Activated effector memory CD4-positive, alpha-beta T cell treated with Interleukin-2 at 50 U/mL for 16 hours (primary cell): ENCODE results near the gene TERT.
"Not testable (repeated sequence)": the region's sequence is repeated elsewhere in the genome, so short reads cannot be mapped to it uniquely, and the experiment has no call there.

ENCODE experiments used
- DNase-seq: peaks from one replicate; pipeline ENCODE4 v3.0.0-alpha.2; 2020

TERT gene

DNA sequence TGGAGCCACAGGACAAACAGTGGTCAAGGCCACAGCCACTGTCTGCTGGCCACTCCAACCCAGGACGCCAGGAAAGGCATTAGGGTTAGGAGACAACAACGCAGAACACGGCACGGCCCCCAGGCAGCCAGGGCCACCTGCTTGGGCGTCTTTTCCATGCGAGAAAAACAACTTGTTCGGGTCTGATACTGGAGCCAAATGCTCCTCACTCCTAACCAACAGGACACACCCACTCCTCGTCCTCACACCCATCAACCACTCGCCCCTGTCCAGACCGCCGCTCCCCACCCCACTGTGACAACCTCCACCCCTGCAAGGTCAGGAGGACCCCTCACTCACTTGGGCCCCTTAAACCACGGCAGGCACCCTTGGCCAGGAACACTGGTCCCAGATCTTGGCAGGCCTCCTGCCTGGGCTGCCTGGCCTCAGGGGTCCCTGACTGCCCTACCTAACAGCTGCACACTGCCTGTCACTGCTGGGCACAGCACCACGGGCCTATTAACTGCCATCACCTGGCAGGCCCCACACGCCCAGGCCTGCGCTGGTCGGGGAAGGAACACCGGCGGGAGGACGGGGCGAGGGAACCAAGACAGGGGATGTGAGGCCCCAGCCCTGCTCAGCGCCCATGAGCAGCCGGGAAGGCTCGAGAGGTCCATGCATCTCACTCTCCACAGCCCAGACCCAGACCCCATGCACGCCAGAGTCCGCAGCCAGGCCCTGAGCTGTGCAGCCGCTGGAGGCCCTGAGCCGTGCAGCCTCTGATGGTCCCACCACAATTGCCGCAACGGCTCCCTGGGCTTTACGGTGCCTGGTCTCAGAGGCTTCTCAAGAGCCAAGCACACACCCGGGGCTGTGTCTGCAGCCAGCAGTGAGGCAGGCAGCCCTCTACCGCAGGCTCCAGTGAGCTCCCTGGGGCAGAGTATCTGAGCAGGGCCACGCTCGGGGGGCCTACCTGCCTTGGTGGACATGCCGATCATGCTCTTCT lies 36.3 kb upstream of the TERT start:
- DNase-seq, result no peak

GRCh38 chr5:1330146-1330846 lies 35.4 kb upstream of the TERT start:
- DNase-seq, result no peak

DNA sequence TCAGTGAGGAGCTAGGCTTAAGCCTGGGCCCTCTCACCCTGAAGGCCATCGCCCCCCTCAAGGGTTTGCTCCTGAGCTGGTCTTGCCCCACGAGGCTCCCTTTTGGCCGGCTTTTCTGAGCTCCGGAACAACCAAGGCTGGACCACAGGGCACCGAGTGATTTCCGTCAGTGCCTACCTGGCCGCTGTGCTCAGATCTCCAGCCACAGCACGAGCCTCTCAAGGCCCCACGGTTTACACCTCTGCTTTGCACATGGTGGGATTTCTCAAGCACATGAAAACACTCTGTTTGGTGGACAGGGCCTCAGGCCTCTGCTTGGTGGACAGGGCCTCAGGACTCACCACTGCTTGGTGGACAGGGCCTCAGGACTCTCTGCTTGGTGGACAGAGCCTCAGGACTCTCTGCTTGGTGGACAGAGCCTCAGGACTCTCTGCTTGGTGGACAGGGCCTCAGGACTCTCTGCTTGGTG lies 34.3 kb upstream of the TERT start:
- no peak for DNase-seq

- DNase-seq, result not testable (repeated sequence)
Measured at GRCh38 chr5:1328237-1329110, 33.6 kb upstream of the TERT start.

- not testable (repeated sequence) for DNase-seq
Measured at GRCh38 chr5:1326901-1327756, 32.3 kb upstream of the TERT start.

DNA sequence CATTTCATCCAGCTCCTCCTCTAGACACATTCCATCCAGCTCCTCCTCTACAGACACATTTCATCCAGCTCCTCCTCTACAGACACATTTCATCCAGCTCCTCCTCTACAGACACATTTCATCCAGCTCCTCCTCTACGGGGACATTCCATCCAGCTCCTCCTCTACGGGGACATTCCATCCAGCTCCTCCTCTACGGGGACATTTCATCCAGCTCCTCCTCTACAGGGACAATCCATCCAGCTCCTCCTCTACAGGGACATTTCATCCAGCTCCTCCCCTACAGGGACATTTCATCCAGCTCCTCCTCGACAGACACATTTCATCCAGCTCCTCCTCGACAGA lies 31.6 kb upstream of the TERT start:
- DNase-seq, result not testable (repeated sequence)

GRCh38 chr5:1325870-1326531 lies 31.1 kb upstream of the TERT start:
- DNase-seq, result no peak

DNA sequence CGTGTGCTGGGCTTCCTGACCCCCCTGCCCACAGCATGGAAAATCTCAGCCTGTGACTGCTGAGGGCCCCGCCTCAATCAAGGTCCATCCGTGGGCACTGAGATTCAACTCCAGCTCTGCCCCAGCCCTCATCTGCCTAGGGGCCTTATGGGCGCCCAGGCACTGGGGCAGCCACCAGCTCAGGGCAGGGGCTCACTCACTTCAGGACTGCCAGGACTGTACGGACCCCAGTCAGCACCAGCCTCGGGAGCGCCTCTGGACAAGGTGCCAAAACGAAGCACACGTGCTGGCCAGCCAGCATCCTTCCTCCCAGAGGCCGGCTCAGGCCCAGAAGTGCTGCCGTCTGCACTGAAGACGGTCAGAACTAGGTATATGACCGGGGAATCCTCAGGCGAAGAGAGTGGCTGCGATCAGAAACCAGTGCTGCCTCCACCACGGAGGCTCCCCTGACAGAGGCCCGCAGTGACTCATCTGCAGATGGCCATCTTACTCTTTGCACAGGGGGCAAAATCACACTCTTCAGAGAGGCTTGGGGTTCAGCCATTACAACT lies 30.4 kb upstream of the TERT start:
- DNase-seq, result no peak

DNA sequence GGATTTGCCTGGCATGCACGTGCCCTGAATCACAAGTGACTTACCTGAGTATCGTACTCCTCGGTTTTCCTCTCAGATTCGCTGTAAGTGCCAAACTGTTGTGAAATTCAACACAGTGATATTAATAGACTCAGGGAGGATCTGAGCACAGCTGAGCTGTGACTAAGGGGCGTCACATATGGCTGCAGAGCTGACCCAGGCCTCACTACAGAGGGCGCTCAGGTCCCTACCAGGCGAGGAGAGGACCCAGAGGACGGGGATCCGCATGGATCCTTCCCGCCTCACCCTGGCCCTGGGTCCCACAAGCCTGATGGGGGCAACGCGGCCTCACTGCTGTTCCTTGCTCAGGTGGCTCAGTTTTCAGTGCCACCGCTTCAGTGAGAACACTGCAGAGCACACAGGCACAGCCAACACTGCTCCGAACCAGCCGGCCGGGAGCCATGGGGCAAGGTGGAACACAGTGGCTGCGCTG lies 29.9 kb upstream of the TERT start:
- DNase-seq, result no peak

DNA sequence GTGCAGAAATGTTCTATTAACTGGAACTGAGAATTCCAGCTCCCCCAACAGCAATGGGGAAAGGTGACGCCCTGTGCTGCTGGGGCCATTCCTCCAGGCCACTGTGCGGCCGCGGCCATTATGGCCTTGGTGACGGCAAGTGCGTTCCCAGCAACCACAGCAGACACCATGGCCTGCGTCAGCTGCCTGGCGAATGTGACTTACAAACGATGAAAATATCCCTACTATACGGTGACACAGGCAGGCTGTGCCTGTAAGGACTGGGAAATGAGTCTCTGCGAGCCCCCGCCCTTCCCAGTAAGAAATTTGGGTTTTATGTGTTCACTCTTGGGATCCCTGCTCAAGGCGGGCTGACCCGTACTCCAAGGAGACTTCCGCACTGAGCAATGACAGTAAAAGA lies 29.4 kb upstream of the TERT start:
- no peak for DNase-seq

DNA sequence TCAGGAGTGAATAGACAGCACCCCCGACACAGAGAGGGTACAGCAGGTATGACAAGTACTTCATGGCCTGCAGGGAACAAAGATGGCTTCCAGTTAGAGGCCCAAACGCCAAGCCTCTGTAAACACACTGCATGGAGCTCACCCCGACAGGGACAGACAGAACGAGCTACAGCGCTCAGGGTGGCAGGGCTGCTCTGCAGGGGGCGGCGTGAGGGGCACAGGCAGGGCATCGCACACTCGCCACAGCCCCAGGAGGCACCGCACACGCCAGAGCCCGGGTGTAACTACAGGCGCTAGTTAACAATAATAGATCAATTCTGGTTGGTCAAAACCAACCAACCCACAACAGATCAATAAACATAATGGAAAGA lies 28.9 kb upstream of the TERT start:
- DNase-seq, result no peak

GRCh38 chr5:1322955-1323802 lies 28.3 kb upstream of the TERT start:
- DNase-seq, result no peak

DNA sequence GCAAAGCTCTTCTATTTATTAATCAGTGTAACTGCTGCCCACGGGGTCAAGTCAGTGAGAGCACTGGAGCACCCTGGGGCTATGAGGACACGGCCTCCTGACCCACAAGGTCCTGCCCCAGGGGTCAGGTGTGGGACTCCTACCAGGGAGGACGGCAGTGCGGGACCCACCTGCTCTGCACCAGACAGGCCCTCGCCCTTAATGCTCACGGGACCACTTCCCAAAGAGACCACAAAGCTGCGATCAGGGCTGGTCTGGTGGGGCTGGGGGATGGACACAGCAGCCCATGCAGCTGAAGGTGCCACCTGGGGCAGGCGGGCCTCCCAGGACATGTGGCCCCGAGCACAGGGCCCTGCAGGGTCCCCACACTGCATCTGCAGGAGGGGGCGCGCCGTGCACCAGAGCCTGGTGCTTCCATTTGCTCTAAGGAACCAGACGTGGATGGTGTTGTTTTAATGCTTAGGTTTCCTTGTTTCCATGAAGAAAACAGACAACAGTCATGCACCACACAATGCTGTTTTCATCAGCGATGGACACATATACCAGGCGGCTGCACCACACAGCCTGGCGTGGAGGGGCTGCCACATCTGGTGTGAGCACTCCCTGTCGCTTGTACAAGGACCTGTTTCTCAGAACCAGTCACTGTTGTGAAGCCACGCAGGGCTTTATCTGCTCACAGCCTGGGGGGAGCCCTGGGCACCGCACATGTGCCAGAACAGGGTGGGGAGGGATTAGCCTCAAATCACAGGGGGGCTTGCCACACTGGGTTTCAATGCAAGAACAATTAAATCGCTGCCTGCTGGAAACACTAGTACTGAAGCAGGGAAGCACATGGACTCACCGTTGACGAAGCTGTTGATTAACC lies 27.4 kb upstream of the TERT start:
- no peak for DNase-seq

GRCh38 chr5:1321576-1321975 lies 26.7 kb upstream of the TERT start:
- no peak for DNase-seq

DNA sequence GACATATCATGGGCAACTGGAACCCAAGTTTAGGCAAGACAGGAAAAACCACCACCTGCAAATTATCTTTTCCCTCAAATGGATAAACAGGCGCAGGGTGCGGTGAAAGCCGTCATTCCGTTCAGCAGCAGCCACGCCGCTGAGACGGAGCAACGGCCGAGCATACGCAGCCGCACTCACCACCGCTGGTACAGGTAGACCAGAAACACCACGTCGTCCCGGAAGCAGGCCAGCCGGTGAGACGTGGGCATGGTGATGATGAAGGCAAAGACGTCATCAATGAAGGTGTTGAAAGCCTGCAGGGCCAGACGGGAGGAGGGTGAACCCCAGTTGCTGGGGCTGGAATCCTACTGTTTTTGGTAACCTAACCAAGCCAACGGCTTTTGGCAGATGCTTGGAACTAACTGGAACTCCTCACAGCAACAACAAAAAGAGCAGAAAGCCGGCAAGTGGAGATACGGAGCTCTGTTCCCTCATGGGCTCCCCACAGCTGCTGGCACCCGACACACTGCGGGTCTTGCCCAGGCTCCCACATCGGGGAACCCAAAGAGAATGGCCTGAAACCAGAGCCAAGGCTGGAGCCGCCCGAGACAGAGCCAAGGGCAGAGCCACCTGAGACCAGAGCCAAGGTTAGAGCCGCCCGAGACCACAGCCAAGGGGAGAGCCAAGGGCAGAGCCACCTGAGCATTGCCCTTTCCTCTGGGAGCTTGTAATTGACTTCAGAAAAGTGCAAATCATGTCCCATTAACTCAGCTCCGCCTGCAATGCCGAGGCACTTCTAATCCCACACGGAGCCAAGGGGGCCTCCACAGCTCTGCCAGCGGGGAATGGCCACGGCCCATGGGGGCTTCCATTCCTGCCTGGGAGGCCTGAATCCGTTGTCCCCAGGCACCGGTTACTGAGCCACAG lies 25.8 kb upstream of the TERT start:
- DNase-seq, result no peak

DNA sequence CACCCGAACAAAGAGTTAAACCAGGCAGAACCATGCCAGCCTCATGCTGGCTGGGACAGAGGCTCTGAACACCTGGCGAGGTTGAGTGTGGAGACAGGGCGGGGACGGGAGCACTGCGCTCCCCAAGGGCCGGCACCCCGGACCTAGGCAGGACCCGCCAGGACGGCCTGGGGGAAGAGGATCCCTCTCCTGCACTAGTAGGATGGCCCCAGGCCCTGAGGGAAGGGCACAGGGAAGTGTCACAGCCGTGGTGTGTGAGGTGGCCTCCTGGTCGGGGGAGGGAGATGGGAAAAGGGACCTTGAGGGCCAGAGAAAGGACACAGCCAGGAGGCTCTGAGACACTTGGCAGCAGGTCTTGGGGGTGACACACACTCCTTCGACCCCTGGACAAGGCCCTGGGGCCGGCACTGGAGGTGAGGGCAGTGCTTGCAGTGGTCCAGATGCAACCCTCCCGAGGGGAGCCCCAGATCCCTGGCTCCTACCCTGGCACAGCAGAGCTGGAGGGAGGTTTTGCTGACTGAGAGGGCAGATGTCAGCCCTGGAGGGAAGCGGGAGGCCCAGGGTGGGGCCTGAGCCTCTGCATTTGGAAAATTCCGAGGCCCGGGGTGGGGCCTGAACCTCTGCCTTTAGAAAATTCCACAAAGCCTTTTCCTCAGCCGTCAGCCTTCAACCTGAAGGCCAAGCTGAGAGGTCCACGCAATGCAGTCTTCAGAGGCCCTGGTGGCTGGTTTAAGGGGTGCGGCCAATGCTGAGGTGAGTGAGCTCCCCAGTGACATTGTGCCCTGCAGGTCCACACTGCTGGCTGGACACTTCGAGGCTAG lies 24.8 kb upstream of the TERT start:
- DNase-seq, result no peak

DNA sequence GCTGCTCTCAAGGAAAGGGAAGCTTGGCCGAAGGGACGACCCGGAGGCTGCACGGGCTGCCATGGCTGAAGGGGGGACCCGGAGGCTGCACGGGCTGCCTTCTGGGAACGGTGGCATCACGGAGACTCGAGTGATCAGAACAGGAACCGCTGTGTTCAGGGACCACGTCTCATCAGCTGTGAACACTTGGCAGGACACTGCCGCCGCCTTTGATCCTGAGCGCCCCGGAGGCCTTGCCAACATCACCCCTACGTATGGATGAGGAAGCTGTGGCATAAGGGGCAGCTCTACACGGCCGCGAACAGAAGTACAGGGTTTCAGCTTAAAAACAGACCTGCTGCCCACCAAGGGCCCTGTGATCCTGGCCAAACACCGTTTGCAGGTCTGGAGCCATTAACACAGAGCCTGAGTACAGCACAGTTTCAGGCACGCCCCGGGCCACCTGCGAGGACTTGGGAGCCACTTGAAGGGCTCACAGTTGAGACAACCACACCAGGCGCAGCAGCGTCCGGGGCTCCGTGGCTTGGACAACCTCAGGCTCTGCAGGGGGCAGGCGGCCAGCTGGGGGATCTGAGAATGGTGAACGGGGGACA lies 23.9 kb upstream of the TERT start:
- no peak for DNase-seq
